ENCODE data around the gene THAP12.

GRCh38 chr11:76391021-76391420, 10.1 kb upstream of the THAP12 start:
- TF ChIP-seq CTCF (IDR thresholded peaks at IDR 0.05), result no peak
- TF ChIP-seq EP300 (IDR thresholded peaks at IDR 0.05), result no peak
- no peak for TF ChIP-seq POLR2AphosphoS5 (IDR thresholded peaks at IDR 0.05)
- TF ChIP-seq POLR2A (IDR thresholded peaks at IDR 0.05), result no peak
